Astrocyte of the spinal cord (primary cell): Measurements from ENCODE around the gene UBE2Q2.

Experiments
- DNase-seq: peaks from one replicate; pipeline ENCODE4 v3.0.0; 2011; ENCODE audit warnings: low read depth, low spot score
- H3K4me3 ChIP-seq: 2 replicates; pipeline ENCODE4 v1.5.1; 2011; ENCODE audit warnings: low read depth, mild to moderate bottlenecking, low read length, moderate library complexity
- CTCF ChIP-seq: IDR thresholded peaks from 2 replicates; pipeline ENCODE4 v1.5.1; 2012; ENCODE audit warnings: low read depth, mild to moderate bottlenecking, low read length, inconsistent platforms
- in situ Hi-C: cut with HindIII; loops from 2 replicates; pipeline ENCODE4 v1.10.0; 2017; ENCODE audit warnings: low sequenced_read_pairs

Gene UBE2Q2

GRCh38 chr15:75948761-75949296 lies 105.6 kb downstream of the UBE2Q2 start:
- no peak for DNase-seq
- in situ Hi-C loops = no loop called here
- H3K4me3 ChIP-seq = no peak overlapping the region
- TF ChIP-seq CTCF = no peak
